H9 (cell line): Measurements from ENCODE around the gene PROX2. TPM values are rescaled to one million over a fixed set of nuclear protein-coding genes. Genes with fewer than 3 reads are reported as not detected.

Experiments used
- DNase-seq: peaks from one replicate; pipeline ENCODE4 v3.0.0-alpha.2; 2017
- H2AFZ ChIP-seq: one replicate; pipeline ENCODE4 v1.6.1; 2013; ENCODE audit warnings: mild to moderate bottlenecking, low read length, control low read depth, moderate library complexity
- H2AK5ac ChIP-seq: 2 replicates; pipeline ENCODE4 v1.6.1; 2013; ENCODE audit warnings: low read length, control low read depth, mixed read lengths; ENCODE audit not compliant: insufficient read length
- H2BK120ac ChIP-seq: one replicate; pipeline ENCODE4 v1.6.1; 2013; ENCODE audit warnings: low read depth, mild to moderate bottlenecking, low read length, control low read depth, inconsistent platforms; ENCODE audit not compliant: poor library complexity, severe bottlenecking
- H2BK12ac ChIP-seq: 2 replicates; pipeline ENCODE4 v1.6.1; 2013; ENCODE audit warnings: low read length, control low read depth, mixed read lengths, low read depth; ENCODE audit not compliant: insufficient read length
- H2BK15ac ChIP-seq: 2 replicates; pipeline ENCODE4 v1.6.1; 2013; ENCODE audit warnings: low read depth, low read length, control low read depth
- H2BK20ac ChIP-seq: one replicate; pipeline ENCODE4 v1.6.1; 2013; ENCODE audit warnings: low read depth, mild to moderate bottlenecking, low read length, control low read depth, inconsistent platforms; ENCODE audit not compliant: poor library complexity, severe bottlenecking
- H2BK5ac ChIP-seq: 2 replicates; pipeline ENCODE4 v1.6.1; 2013; ENCODE audit warnings: low read length, control low read depth, mixed read lengths; ENCODE audit not compliant: insufficient read length
- H3K14ac ChIP-seq: 2 replicates; pipeline ENCODE4 v1.6.1; 2013; ENCODE audit warnings: low read length, control low read depth; ENCODE audit not compliant: insufficient read depth
- H3K18ac ChIP-seq: 2 replicates; pipeline ENCODE4 v1.6.1; 2013; ENCODE audit warnings: low read depth, mild to moderate bottlenecking, mixed read lengths, low read length, control low read depth; ENCODE audit not compliant: insufficient read length
- H3K23ac ChIP-seq: 2 replicates; pipeline ENCODE4 v1.6.1; 2013; ENCODE audit warnings: low read length, control low read depth, mixed read lengths, low read depth; ENCODE audit not compliant: insufficient read length
- H3K23me2 ChIP-seq: 2 replicates; pipeline ENCODE4 v1.6.1; 2013; ENCODE audit warnings: low read depth, mild to moderate bottlenecking, mixed read lengths, low read length, control low read depth; ENCODE audit not compliant: insufficient read length, poor library complexity, severe bottlenecking
- H3K27ac ChIP-seq: 2 replicates; pipeline ENCODE4 v1.5.1; 2013; ENCODE audit warnings: low read length, control low read depth, mixed read lengths, low read depth; ENCODE audit not compliant: insufficient read length
- H3K27me3 ChIP-seq: 2 replicates; pipeline ENCODE4 v1.6.1; 2013; ENCODE audit warnings: low read length, control low read depth, inconsistent platforms; ENCODE audit not compliant: insufficient read depth
- H3K4ac ChIP-seq: 2 replicates; pipeline ENCODE4 v1.6.1; 2013; ENCODE audit warnings: low read depth, mild to moderate bottlenecking, control low read depth, inconsistent platforms, low read length, moderate library complexity
- H3K4me1 ChIP-seq: 2 replicates; pipeline ENCODE4 v1.6.1; 2013; ENCODE audit warnings: low read length, control low read depth, inconsistent platforms; ENCODE audit not compliant: insufficient read depth
- H3K4me2 ChIP-seq: 2 replicates; pipeline ENCODE4 v1.6.1; 2013; ENCODE audit warnings: low read length, control low read depth, mixed read lengths; ENCODE audit not compliant: insufficient read length, insufficient read depth
- H3K56ac ChIP-seq: 2 replicates; pipeline ENCODE4 v1.6.1; 2013; ENCODE audit warnings: low read depth, mild to moderate bottlenecking, mixed read lengths, low read length, control low read depth; ENCODE audit not compliant: insufficient read length
- H3K79me1 ChIP-seq: 2 replicates; pipeline ENCODE4 v1.6.1; 2013; ENCODE audit warnings: low read depth, mild to moderate bottlenecking, moderate library complexity, low read length, control low read depth, inconsistent platforms; ENCODE audit not compliant: insufficient read depth, poor library complexity, severe bottlenecking
- H3K79me2 ChIP-seq: 2 replicates; pipeline ENCODE4 v1.6.1; 2013; ENCODE audit warnings: low read length, control low read depth, inconsistent platforms; ENCODE audit not compliant: insufficient read depth
- H3K9ac ChIP-seq: 2 replicates; pipeline ENCODE4 v1.6.1; 2013; ENCODE audit warnings: low read length, control low read depth, mixed read lengths; ENCODE audit not compliant: insufficient read length; ENCODE audit errors: extremely low read depth
- H3K9me3 ChIP-seq: one replicate; pipeline ENCODE4 v1.6.1; 2013; ENCODE audit warnings: low read depth, low read length, inconsistent platforms; ENCODE audit not compliant: control insufficient read depth
- H3T11ph ChIP-seq: one replicate; pipeline ENCODE4 v1.6.1; 2013; ENCODE audit warnings: mild to moderate bottlenecking, low read length, control low read depth, inconsistent platforms
- H4K20me1 ChIP-seq: one replicate; pipeline ENCODE4 v1.6.1; 2013; ENCODE audit not compliant: control insufficient read depth, insufficient read length, insufficient read depth
- H4K5ac ChIP-seq: 2 replicates; pipeline ENCODE4 v1.6.1; 2013; ENCODE audit warnings: low read depth, mild to moderate bottlenecking, mixed read lengths, low read length, control low read depth; ENCODE audit not compliant: insufficient read length
- H4K8ac ChIP-seq: replicated peaks from 2 replicates; pipeline ENCODE4 v1.6.1; 2013; ENCODE audit warnings: low read length, control low read depth, mixed read lengths, low read depth; ENCODE audit not compliant: insufficient read length
- H4K91ac ChIP-seq: 2 replicates; pipeline ENCODE4 v1.6.1; 2013; ENCODE audit warnings: low read depth, mild to moderate bottlenecking, moderate library complexity, mixed read lengths, low read length, control low read depth; ENCODE audit not compliant: insufficient read length
- H3K27ac Mint-ChIP-seq, 3 experiments: 2 replicates in 2 of 3; 3 replicates in 1 of 3; pipeline ENCODE4 v1.8.0; 2020 to 2021; ENCODE audit warnings: mixed read lengths in 3 of 3, mild to moderate bottlenecking in 1 of 3, moderate library complexity in 1 of 3
- H3K27me3 Mint-ChIP-seq: 2 replicates; pipeline ENCODE4 v1.8.0; 2021; ENCODE audit warnings: low read depth, mild to moderate bottlenecking, moderate library complexity, mixed read lengths
- H3K36me3 Mint-ChIP-seq, 3 experiments: 2 replicates in 2 of 3; 3 replicates in 1 of 3; pipeline ENCODE4 v1.8.0; 2020 to 2021; ENCODE audit warnings: low read depth in 3 of 3, mixed read lengths in 3 of 3; ENCODE audit not compliant: insufficient read depth in 1 of 3
- H3K4me1 Mint-ChIP-seq, 2 experiments: 2 replicates each; pipeline ENCODE4 v1.8.0; 2020; ENCODE audit warnings: mixed read lengths in 2 of 2
- H3K4me3 Mint-ChIP-seq, 2 experiments: 2 replicates in 1 of 2; 3 replicates in 1 of 2; pipeline ENCODE4 v1.8.0; 2020 to 2021; ENCODE audit warnings: mild to moderate bottlenecking in 2 of 2, mixed read lengths in 2 of 2, moderate library complexity in 1 of 2
- H3K9me3 Mint-ChIP-seq, 2 experiments: 2 replicates in 1 of 2; 3 replicates in 1 of 2; pipeline ENCODE4 v1.8.0; 2020; ENCODE audit warnings: mild to moderate bottlenecking in 2 of 2, mixed read lengths in 2 of 2, moderate library complexity in 1 of 2
- WGBS: extraction: QIAGEN DNeasy Blood & Tissue Kit; methylation state at CpG from one replicate; pipeline ENCODE4 v1.1.7; 2013; ENCODE audit warnings: missing lambda C conversion rate, low lambda C conversion rate, mixed read lengths; ENCODE audit not compliant: insufficient read length; ENCODE audit errors: extremely low coverage; 5-methylcytosine and 5-hydroxymethylcytosine counted together
- total RNA-seq: library from RNA; stranded (reverse); gene quantifications from 2 replicates; pipeline ENCODE4 v1.2.1, GENCODE V29; 2021
- TF ChIP-seq, protein P1 (sequence below): fragments of 200-600 bp; sonication (generic); conservative IDR thresholded peaks from 3 replicates; pipeline ENCODE4 v1.8.0; 2021; ENCODE audit warnings: antibody characterized with exemption, mild to moderate bottlenecking

The PROX2 gene
- total RNA-seq, 1 experiment from 2014 or later = not detected

DNA sequence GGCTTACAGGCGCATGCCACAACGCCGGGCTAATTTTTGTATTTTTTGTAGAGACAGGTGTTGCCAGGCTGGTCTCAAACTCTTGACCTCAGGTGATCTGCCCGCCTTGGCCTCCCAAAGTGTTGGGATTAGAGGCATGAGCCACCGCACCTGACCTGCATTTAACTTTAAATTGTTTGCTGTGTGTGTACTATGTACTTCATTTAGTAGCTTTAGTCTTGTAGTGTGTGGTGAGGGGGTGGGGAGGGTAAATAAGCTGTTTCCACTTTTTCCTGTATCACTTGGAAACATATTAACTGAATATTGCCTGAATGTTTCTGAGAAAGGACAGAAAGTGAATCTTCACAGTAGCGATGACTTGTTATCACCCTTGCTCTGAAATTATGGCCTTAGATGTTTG lies 14.3 kb upstream of the PROX2 start:
- no peaks in the 10 kb centered on the region for H4K20me1 ChIP-seq
- no peak overlapping the region for H3K23ac ChIP-seq
- Mint-ChIP-seq H3K27me3 (no peaks in the 10 kb centered on the region), H3K9me3 (no peaks in the 10 kb centered on the region; a peak in 1 of 5 replicates), H3K4me1 (peaks cover 28 to 31% of the 10 kb centered on the region in 2 experiments), H3K36me3 (peaks cover 44 to 70% (median 67%) of the 10 kb centered on the region in 3 experiments), H3K27ac (peak overlapping the region in 1 of 3 experiments; percentile 70; a peak in 2 of 7 replicates), H3K4me3 (no peak overlapping the region)
- TF ChIP-seq, protein P1, sequence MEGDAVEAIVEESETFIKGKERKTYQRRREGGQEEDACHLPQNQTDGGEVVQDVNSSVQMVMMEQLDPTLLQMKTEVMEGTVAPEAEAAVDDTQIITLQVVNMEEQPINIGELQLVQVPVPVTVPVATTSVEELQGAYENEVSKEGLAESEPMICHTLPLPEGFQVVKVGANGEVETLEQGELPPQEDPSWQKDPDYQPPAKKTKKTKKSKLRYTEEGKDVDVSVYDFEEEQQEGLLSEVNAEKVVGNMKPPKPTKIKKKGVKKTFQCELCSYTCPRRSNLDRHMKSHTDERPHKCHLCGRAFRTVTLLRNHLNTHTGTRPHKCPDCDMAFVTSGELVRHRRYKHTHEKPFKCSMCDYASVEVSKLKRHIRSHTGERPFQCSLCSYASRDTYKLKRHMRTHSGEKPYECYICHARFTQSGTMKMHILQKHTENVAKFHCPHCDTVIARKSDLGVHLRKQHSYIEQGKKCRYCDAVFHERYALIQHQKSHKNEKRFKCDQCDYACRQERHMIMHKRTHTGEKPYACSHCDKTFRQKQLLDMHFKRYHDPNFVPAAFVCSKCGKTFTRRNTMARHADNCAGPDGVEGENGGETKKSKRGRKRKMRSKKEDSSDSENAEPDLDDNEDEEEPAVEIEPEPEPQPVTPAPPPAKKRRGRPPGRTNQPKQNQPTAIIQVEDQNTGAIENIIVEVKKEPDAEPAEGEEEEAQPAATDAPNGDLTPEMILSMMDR = no peak
- H2BK20ac ChIP-seq = no peak overlapping the region
- no peak overlapping the region for H2AFZ ChIP-seq
- H2AK5ac ChIP-seq = no peak overlapping the region
- H4K8ac ChIP-seq = no peak overlapping the region
- no peaks in the 10 kb centered on the region for H3K23me2 ChIP-seq
- no peak overlapping the region for H3K14ac ChIP-seq
- no peak overlapping the region for H2BK15ac ChIP-seq
- DNase-seq = no peak
- no peak overlapping the region for H3K4me2 ChIP-seq
- H3K79me2 ChIP-seq = peaks cover 8% of the 10 kb centered on the region; the same call in 1 of the 2 replicates
- H3K9ac ChIP-seq = no peak overlapping the region
- peaks cover 5% of the 10 kb centered on the region for H3K4me1 ChIP-seq
- peaks cover 10% of the 10 kb centered on the region for H3K79me1 ChIP-seq
- H4K5ac ChIP-seq = no peak overlapping the region
- no peak overlapping the region for H2BK5ac ChIP-seq
- H2BK12ac ChIP-seq = no peak overlapping the region
- no peak overlapping the region for H2BK120ac ChIP-seq
- no peak overlapping the region for H3K4ac ChIP-seq
- no peak overlapping the region for H3K27ac ChIP-seq
- H3T11ph ChIP-seq = no peak overlapping the region
- H3K18ac ChIP-seq = no peak overlapping the region
- H3K27me3 ChIP-seq = no peaks in the 10 kb centered on the region
- H3K9me3 ChIP-seq = no peaks in the 10 kb centered on the region
- WGBS = no CpG with 5 or more reads among the region's 6 CpGs
- no peak overlapping the region for H3K56ac ChIP-seq
- H4K91ac ChIP-seq = no peak overlapping the region
